AG08396 (cell line): ENCODE data around the gene EMILIN1.

ENCODE experiments used
- DNase-seq: peaks from one replicate; pipeline ENCODE4 v3.0.0; 2012; ENCODE audit warnings: low spot score, mixed read lengths

EMILIN1 gene

GRCh38 chr2:27078267-27079194, at the start of gene EMILIN1:
Gene EMILIN1 (plus strand): TSS chr2:27078615. CDS start chr2:27079066, 451 bp downstream.
- peak; percentile 90 for DNase-seq

GRCh38 chr2:27029051-27029450, 49.4 kb upstream of the EMILIN1 start:
- DNase-seq, result no peak

GRCh38 chr2:27032495-27033252, 45.7 kb upstream of the EMILIN1 start, which contains the start of gene TMEM214:
Gene TMEM214 (plus strand): TSS chr2:27032965. CDS start chr2:27033016, 51 bp downstream.
- peak; percentile 97 for DNase-seq

GRCh38 chr2:27033253-27033852, 45.1 kb upstream of the EMILIN1 start:
- no peak for DNase-seq

- no peak for DNase-seq
Observed at GRCh38 chr2:27038012-27038411, 40.4 kb upstream of the EMILIN1 start.

- DNase-seq, result no peak
Observed at GRCh38 chr2:27038631-27039339, 39.6 kb upstream of the EMILIN1 start.

GRCh38 chr2:27039426-27039825, 39.0 kb upstream of the EMILIN1 start:
- DNase-seq, result no peak

- no peak for DNase-seq
Observed at GRCh38 chr2:27039871-27040270, 38.5 kb upstream of the EMILIN1 start.

- no peak for DNase-seq
Observed at GRCh38 chr2:27040282-27040681, 38.1 kb upstream of the EMILIN1 start.

GRCh38 chr2:27041752-27042151, 36.7 kb upstream of the EMILIN1 start:
- DNase-seq, result no peak

- DNase-seq, result no peak
Observed at GRCh38 chr2:27042159-27042661, 36.2 kb upstream of the EMILIN1 start.

- DNase-seq, result peak; percentile 35
Observed at GRCh38 chr2:27042985-27043634, 35.3 kb upstream of the EMILIN1 start.

- no peak for DNase-seq
Observed at GRCh38 chr2:27049422-27050280, 28.8 kb upstream of the EMILIN1 start.

- peak; percentile 94 for DNase-seq
Observed at GRCh38 chr2:27050281-27050995, 28.0 kb upstream of the EMILIN1 start.

GRCh38 chr2:27050996-27051901, 27.2 kb upstream of the EMILIN1 start, which contains the start of gene AGBL5:
Gene AGBL5 (plus strand): TSS chr2:27051668. CDS start chr2:27052959, 1,291 bp downstream.
- peak; percentile 100 for DNase-seq

GRCh38 chr2:27051902-27052645, 26.3 kb upstream of the EMILIN1 start:
- DNase-seq, result peak; percentile 36

- DNase-seq, result no peak
Observed at GRCh38 chr2:27053321-27053720, 25.1 kb upstream of the EMILIN1 start.
